Measurements from ENCODE around the gene PLA2G4F.

DNA sequence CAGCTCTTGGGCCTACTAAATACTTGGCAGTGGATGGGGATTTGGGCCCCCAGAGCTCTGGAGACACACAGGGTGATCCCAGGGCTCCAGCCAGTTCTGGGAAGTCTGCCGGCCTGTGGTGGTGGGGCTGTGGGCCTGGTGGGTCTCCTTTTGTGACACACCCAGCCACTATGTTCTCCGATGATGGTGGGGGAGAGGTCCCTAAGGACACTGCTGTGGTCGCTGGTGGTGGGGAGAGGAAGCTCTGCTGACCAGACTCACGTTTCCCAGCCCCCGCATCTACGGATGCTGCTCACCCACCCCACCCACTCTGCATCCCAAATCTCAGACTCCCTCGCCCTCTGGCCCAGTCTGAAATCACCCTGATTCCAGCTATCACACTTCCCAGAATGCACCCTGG is 62.5 kb downstream of the PLA2G4F start:
- TF ChIP-seq, protein P1, sequence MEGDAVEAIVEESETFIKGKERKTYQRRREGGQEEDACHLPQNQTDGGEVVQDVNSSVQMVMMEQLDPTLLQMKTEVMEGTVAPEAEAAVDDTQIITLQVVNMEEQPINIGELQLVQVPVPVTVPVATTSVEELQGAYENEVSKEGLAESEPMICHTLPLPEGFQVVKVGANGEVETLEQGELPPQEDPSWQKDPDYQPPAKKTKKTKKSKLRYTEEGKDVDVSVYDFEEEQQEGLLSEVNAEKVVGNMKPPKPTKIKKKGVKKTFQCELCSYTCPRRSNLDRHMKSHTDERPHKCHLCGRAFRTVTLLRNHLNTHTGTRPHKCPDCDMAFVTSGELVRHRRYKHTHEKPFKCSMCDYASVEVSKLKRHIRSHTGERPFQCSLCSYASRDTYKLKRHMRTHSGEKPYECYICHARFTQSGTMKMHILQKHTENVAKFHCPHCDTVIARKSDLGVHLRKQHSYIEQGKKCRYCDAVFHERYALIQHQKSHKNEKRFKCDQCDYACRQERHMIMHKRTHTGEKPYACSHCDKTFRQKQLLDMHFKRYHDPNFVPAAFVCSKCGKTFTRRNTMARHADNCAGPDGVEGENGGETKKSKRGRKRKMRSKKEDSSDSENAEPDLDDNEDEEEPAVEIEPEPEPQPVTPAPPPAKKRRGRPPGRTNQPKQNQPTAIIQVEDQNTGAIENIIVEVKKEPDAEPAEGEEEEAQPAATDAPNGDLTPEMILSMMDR (IDR thresholded peaks at IDR 0.05) = no peak
- no peak for TF ChIP-seq POLR2A (IDR thresholded peaks at IDR 0.05)

Measured in body of pancreas (tissue), 4 donors.